Right atrium auricular region (tissue), 2 donors: Measurements from ENCODE around the gene MGP. TPM values are rescaled to one million over a fixed set of nuclear protein-coding genes. Genes with fewer than 3 reads are reported as not detected.

Experiments
- DNase-seq: peaks from one replicate; pipeline ENCODE4 v3.0.0-alpha.2; 2019; ENCODE audit warnings: low spot score
- H3K27ac ChIP-seq, 2 donors: fragments of 200-600 bp; sonication (generic); 1 replicate in 1 of 2; 2 replicates in 1 of 2; pipeline ENCODE4 v1.5.1; 2016 to 2019
- H3K27me3 ChIP-seq, 2 donors: fragments of 200-600 bp; sonication (generic); one replicate each; pipeline versions ENCODE4 v1.5.1 to v1.6.0; 2017 to 2019
- H3K36me3 ChIP-seq: fragments of 200-600 bp; sonication (generic); one replicate; pipeline ENCODE4 v1.5.1; 2016
- H3K4me1 ChIP-seq, 2 donors: fragments of 200-600 bp; sonication (generic); one replicate each; pipeline versions ENCODE4 v1.5.1 to v1.6.0; 2017 to 2019
- H3K4me3 ChIP-seq, 2 donors: fragments of 200-600 bp; sonication (generic); 1 replicate in 1 of 2; 2 replicates in 1 of 2; pipeline ENCODE4 v1.5.1; 2017 to 2019; ENCODE audit warnings: mild to moderate bottlenecking in 1 of 2, moderate library complexity in 1 of 2
- H3K9me3 ChIP-seq, 2 donors: fragments of 200-600 bp; sonication (generic); one replicate each; pipeline ENCODE4 v1.5.1; 2019
- total RNA-seq, 2 donors: library from RNA; depleted of rRNA; stranded (reverse); fragments of >200 nt; gene quantifications; one replicate each; pipeline ENCODE4 v1.1.0, GENCODE V29; 2016
- TF ChIP-seq, protein P1 (sequence below), 2 donors: fragments of 200-600 bp; sonication (generic); IDR thresholded peaks; one replicate each; pipeline ENCODE4 v1.5.1; 2019; ENCODE audit warnings: antibody characterized with exemption in 2 of 2

The MGP gene
- total RNA-seq, 2 donors from 2014 or later, result 287 to 454 TPM

DNA sequence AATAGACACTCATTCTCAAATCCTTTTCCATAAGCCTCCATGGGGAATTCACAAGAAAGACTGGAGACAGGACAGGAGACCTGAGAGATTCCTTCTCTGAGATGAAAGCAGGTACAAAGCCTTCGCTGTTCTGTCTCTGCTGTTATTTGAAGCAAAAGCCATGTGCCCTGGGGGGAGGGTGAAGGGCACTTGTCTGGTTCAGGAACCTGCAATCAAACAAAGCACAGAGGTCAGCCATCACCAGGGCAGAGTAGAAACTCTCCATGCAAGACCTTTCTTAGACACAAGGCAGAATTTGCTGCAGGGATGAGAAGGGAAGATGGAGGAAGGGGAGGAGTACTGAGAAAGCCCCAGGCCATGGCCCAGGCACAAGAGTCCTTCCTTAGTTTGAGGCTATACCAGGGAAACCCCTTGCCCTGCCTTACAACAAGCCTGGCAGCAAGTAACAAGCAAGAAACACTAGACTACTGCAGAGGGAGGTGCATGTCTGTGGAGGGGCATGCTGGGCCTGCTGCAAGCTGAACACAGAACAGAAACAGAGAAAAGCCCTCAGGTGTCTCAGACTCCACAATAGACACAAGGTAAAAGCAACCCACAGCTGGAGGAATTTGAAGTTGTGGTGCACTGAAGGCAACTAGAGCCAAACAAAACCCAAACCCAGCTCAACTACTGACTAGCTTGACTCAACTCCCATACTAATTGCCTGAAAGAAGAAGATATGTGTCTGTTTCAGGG lies 34.6 kb downstream of the MGP start:
- Histone ChIP-seq H3K27me3 (no peaks in the 10 kb centered on the region), H3K9me3 (no peaks in the 10 kb centered on the region), H3K4me1 (peaks cover 0 to 26% of the 10 kb centered on the region in 2 donors), H3K27ac (no peak overlapping the region), H3K36me3 (no peaks in the 10 kb centered on the region), H3K4me3 (no peak overlapping the region)
- TF ChIP-seq, protein P1, sequence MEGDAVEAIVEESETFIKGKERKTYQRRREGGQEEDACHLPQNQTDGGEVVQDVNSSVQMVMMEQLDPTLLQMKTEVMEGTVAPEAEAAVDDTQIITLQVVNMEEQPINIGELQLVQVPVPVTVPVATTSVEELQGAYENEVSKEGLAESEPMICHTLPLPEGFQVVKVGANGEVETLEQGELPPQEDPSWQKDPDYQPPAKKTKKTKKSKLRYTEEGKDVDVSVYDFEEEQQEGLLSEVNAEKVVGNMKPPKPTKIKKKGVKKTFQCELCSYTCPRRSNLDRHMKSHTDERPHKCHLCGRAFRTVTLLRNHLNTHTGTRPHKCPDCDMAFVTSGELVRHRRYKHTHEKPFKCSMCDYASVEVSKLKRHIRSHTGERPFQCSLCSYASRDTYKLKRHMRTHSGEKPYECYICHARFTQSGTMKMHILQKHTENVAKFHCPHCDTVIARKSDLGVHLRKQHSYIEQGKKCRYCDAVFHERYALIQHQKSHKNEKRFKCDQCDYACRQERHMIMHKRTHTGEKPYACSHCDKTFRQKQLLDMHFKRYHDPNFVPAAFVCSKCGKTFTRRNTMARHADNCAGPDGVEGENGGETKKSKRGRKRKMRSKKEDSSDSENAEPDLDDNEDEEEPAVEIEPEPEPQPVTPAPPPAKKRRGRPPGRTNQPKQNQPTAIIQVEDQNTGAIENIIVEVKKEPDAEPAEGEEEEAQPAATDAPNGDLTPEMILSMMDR (IDR thresholded peaks at IDR 0.05), result no peak
- DNase-seq, result no peak

DNA sequence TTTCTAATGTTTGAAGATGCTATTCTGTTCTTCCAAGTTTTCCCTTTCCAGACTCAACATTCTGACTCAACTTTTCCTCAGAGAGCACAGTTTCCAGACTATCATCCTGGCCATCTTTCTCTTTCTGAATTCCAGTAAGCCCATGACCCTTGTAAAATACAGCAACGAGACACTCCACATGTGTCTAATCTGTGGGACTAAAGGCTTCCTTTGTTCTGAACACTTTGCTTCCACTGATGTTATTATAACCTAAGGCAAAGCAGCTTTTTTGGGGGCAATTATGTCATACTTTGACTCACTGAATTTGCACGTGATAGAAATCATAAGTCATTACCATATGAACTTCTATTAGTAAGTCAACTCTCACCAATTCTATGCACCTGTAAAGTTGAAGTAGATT lies 36.0 kb downstream of the MGP start:
- Histone ChIP-seq H3K27ac (peak overlapping the region; percentile 54 to 56), H3K36me3 (no peaks in the 10 kb centered on the region), H3K4me3 (no peak overlapping the region), H3K27me3 (no peaks in the 10 kb centered on the region), H3K4me1 (peaks cover 0 to 33% of the 10 kb centered on the region in 2 donors), H3K9me3 (no peaks in the 10 kb centered on the region)
- DNase-seq, result no peak
- TF ChIP-seq, protein P1 (IDR thresholded peaks at IDR 0.05), result no peak

DNA sequence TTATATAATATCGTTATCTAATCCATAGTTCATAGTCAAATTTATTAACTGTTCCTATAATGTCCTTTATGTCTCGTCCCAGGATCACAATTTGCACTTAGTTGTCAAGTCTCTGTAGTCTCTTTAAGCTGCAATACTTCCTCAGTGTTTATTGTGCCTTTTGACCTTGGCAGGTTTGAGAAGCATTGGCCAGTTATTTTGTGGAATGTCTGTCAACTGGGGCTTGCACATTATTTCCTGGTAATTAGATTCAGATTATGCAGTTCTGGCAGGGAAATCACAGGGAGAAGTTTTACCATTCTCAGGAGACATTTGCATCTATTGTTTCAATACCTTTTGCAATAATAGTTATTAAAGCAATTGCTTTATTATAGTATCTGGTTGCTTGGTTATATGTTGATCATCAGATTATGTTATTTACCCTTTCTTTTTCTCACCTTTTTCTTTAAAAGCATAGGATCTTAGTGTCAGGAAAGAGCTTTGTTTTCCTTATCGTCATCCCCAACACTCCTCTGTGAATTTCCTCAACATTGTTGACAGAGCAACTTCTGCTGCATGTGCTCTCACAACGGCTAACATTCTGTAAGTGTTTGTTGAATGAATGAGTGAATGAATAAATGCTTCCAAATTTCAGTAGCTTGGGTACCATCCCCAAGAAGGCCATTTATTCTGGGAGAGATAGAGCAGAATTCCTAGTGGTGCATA lies 38.6 kb downstream of the MGP start:
- Histone ChIP-seq H3K9me3 (no peaks in the 10 kb centered on the region), H3K36me3 (no peaks in the 10 kb centered on the region), H3K27ac (peak overlapping the region; percentile 43 to 51), H3K27me3 (no peaks in the 10 kb centered on the region), H3K4me1 (peaks cover 0 to 50% of the 10 kb centered on the region in 2 donors), H3K4me3 (no peak overlapping the region)
- TF ChIP-seq, protein P1 (IDR thresholded peaks at IDR 0.05), result no peak
- DNase-seq, result no peak

DNA sequence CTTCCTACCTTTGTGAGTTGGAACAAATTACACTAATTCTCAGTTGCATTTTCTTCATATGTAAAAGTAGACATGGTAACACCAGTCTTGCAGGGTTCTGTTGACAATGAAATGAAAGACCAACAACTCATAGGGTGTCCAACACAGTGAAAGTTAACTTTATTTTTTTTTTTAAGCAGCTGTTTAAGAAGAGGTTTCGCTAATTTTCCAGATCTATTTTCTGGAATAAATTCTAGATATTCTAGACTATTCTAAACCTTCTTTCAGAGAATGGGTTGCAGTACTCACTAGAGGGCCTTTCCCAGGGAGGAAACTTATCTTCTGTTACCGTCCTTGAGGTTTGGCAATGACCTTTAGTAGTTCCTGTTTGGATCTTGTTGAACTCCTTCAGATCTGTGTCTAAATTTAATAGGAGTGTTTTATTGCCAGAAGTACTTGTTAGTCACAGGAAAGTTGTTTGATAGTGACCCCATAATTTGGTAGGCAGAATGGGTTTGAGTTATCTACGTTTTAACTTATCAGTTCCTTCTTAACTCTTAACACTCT lies 39.5 kb downstream of the MGP start:
- Histone ChIP-seq H3K9me3 (no peaks in the 10 kb centered on the region), H3K36me3 (no peaks in the 10 kb centered on the region), H3K4me1 (peaks cover 0 to 59% of the 10 kb centered on the region in 2 donors), H3K27ac (peak overlapping the region; percentile 43 to 51), H3K4me3 (no peak overlapping the region), H3K27me3 (no peaks in the 10 kb centered on the region)
- TF ChIP-seq, protein P1 (IDR thresholded peaks at IDR 0.05), result no peak
- no peak for DNase-seq

DNA sequence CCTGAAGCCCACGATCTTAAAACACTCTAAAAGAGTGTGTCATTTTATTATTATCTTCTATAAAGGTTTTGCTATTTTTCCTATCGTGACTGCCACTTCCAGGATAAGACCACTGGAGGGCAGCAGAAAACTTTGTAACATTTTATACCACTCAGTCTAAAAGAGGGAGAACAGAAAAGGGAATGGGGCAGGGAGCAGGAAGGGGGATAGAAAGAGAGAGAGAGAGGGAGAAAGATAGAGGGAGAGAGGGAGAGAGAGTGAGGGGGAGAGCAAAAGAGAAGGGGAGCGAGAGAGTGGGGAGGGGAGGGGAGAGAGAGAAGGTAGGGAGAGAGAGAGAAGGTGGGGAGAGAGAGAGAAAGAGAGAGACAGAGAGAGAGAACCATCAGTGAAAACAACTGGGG lies 40.3 kb downstream of the MGP start:
- TF ChIP-seq, protein P1 (IDR thresholded peaks at IDR 0.05), result peak in 1 of 2 donors; percentile 83
- H3K4me3 ChIP-seq, result no peak overlapping the region
- no peaks in the 10 kb centered on the region for H3K36me3 ChIP-seq
- peak; percentile 70 for DNase-seq
- no peaks in the 10 kb centered on the region for H3K27me3 ChIP-seq
- H3K9me3 ChIP-seq, result no peaks in the 10 kb centered on the region
- peak overlapping the region; percentile 43 to 51 for H3K27ac ChIP-seq
- H3K4me1 ChIP-seq, result peaks cover 0 to 67% of the 10 kb centered on the region in 2 donors
